ENCODE measurements around the gene KRT81.
"Not testable (repeated sequence)": the region's sequence is repeated elsewhere in the genome, so short reads cannot be mapped to it uniquely, and the experiment has no call there.

KRT81 gene

DNA sequence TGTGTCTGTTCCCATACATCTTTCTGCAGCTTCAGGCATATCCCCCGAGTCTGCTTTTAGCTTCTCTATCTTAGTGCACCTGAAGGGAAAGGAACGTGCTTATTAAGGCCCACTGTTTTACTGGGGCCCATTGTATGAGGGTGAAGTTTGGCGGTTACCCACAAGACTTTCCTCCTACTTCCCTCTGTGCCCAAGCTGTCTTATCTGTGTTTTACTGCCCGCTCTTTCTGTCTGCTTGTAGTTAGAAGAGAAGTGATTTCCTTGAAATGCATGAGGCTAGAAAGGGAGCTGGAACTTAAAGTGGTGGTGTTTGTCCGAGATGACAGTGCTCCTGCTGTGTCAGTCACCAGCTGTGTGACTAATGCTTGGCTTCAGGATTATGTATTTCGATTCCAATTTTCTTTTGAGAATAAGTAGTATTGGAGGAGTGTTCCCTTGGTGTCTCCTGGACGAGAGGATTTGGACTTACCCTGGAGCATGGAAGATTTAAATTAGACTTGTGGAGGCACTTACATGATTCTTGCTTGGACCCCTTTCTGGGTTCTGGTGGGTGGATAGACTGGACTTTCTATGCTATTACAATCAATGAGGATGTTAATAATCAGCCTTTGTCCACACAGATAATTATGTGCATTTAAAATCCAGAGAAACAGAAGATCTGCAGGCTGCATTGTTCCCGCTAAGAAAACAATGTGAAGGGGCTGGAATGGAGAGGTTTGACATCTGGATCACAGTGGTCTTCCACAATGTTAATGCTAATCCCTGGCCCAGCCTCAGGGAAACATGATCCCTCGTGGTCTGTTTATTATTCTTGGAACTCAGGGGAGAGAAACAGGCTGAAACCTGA lies 30.8 kb downstream of the KRT81 start:
- H3K4me3 ChIP-seq (ENCODE audit: low read depth, low read length) = no peak overlapping the region
- TF ChIP-seq CTCF (IDR thresholded peaks at IDR 0.05; ENCODE audit: low read depth, low read length, missing control alignments) = no peak
- no peak for DNase-seq (ENCODE audit: low read depth)

GRCh38 chr12:52259657-52260243 lies 31.6 kb downstream of the KRT81 start:
- H3K4me3 ChIP-seq (ENCODE audit: low read depth, low read length) = no peak overlapping the region
- DNase-seq (ENCODE audit: low read depth) = no peak
- TF ChIP-seq CTCF (IDR thresholded peaks at IDR 0.05; ENCODE audit: low read depth, low read length, missing control alignments) = no peak

DNA sequence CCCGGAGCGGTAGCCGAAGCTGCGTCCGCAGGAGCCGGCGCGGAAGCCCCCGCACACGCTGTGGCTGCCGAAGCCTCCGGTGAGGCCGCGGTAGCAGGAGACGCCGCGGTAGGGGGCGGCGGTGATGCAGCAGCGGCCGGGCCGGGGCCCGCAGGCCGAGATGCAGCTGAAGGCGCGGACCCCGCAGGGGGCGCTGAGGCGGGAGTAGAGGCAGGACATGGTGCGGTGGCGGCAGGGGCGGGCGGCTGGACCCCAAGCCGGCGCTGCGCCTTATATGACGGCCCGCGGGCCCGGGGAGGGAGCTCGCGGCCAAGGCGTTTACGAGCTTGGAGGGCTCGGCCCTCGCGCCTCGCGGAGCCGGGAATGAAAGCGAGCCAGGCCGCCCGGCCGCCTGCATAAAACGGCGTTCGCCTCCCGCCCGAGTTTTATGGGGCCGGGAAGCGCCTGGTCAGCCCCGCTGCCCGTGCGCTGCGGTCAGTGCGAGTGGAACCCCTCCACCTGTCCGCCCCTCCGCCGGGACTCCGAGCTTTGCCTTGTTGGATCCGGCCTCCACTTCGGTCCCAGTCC lies 32.9 kb downstream of the KRT81 start:
- DNase-seq (ENCODE audit: low read depth) = no peak
- no peak for TF ChIP-seq CTCF (IDR thresholded peaks at IDR 0.05; ENCODE audit: low read depth, low read length, missing control alignments)
- H3K4me3 ChIP-seq (ENCODE audit: low read depth, low read length) = no peak overlapping the region

- not testable (repeated sequence) for H3K4me3 ChIP-seq (ENCODE audit: low read depth, low read length); DNase-seq (ENCODE audit: low read depth)
Measured at GRCh38 chr12:52257922-52258321, 33.4 kb downstream of the KRT81 start.

DNA sequence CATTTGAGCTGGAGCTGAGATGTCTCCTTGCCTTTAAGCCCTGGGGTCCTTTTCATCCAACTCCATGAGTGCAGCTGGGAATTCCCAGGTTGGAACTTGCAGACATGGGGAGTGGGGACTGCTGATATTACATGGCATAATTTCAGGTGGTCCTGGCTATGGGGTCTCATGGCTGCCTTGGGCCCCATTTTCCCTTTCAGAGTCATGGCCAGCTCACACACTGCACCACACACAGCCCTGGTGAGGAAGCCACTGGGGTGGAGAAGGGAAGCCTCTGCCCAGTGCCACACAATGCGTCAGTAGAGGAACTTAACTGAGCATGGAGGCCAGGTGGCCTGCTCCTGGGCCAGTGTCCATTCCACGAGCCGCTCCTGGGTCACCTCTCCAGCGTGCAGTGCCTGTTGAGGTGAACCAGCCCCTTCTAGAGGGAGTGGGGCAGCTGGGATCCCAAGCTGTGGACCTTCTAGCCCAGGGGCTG lies 34.2 kb downstream of the KRT81 start:
- DNase-seq (ENCODE audit: low read depth) = no peak
- H3K4me3 ChIP-seq (ENCODE audit: low read depth, low read length) = no peak overlapping the region
- no peak for TF ChIP-seq CTCF (IDR thresholded peaks at IDR 0.05; ENCODE audit: low read depth, low read length, missing control alignments)

GRCh38 chr12:52256584-52256935 lies 34.8 kb downstream of the KRT81 start:
- no peak for DNase-seq (ENCODE audit: low read depth)
- no peak for TF ChIP-seq CTCF (IDR thresholded peaks at IDR 0.05; ENCODE audit: low read depth, low read length, missing control alignments)
- H3K4me3 ChIP-seq (ENCODE audit: low read depth, low read length) = no peak overlapping the region

GRCh38 chr12:52255926-52256583 lies 35.3 kb downstream of the KRT81 start:
- no peak overlapping the region for H3K4me3 ChIP-seq (ENCODE audit: low read depth, low read length)

More at GRCh38 chr12:52255926-52256583, 35.3 kb downstream of the KRT81 start:
- DNase-seq (ENCODE audit: low read depth) = no peak
- no peak for TF ChIP-seq CTCF (IDR thresholded peaks at IDR 0.05; ENCODE audit: low read depth, low read length, missing control alignments)
